H1 (cell line): ENCODE results near the gene INTS15. TPM values are rescaled to one million over a fixed set of nuclear protein-coding genes. Genes with fewer than 3 reads are reported as not detected.
A peak's percentile ranks its signal among the peaks of the same experiment; 100 is the strongest.

Experiments used
- CTCF ChIA-PET: fragments of 300-600 bp; sonication (Branson Sonifier 250); formaldehyde crosslinking; loops from one replicate; lab custom pipeline; 2021; ENCODE audit not compliant: partially characterized antibody; lab: Charles Lee
- POLR2A ChIA-PET: fragments of 300-600 bp; sonication (Branson Sonifier 250); formaldehyde crosslinking; loops from one replicate; lab custom pipeline; 2021; ENCODE audit warnings: inconsistent platforms; ENCODE audit not compliant: partially characterized antibody; lab: Charles Lee
- DNase-seq, 2 experiments: peaks; one replicate each; pipeline versions ENCODE4 v3.0.0 to v3.0.0-alpha.2; 2010 to 2022; ENCODE audit warnings: low spot score in 2 of 2, low read depth in 1 of 2, mixed read lengths in 1 of 2
- FAIRE-seq: peaks from 2 replicates; lab custom pipeline; 2011; peaks lifted over from hg19 to GRCh38; lab: Jason Lieb, UNC
- H2AFZ ChIP-seq: 2 replicates; pipeline ENCODE4 v1.8.1; 2012; ENCODE audit warnings: low read length, inconsistent platforms
- H2AK5ac ChIP-seq: 2 replicates; pipeline ENCODE4 v1.6.1; 2013; ENCODE audit warnings: low read depth, low read length
- H2BK120ac ChIP-seq: replicated peaks from 2 replicates; pipeline ENCODE3; 2013; ENCODE audit warnings: low read depth, low read length, inconsistent platforms
- H2BK12ac ChIP-seq: 2 replicates; pipeline ENCODE4 v1.6.1; 2013; ENCODE audit warnings: low read depth, low read length
- H2BK15ac ChIP-seq: 2 replicates; pipeline ENCODE4 v1.6.1; 2013; ENCODE audit warnings: low read length
- H2BK20ac ChIP-seq: 2 replicates; pipeline ENCODE4 v1.6.1; 2013; ENCODE audit warnings: low read length
- H2BK5ac ChIP-seq: 2 replicates; pipeline ENCODE4 v1.6.1; 2013; ENCODE audit warnings: low read depth, low read length
- H3K14ac ChIP-seq: 2 replicates; pipeline ENCODE4 v1.6.1; 2013; ENCODE audit warnings: inconsistent platforms; ENCODE audit not compliant: insufficient read length
- H3K18ac ChIP-seq: 2 replicates; pipeline ENCODE4 v1.6.1; 2013; ENCODE audit warnings: low read length; ENCODE audit errors: extremely low read depth
- H3K23ac ChIP-seq: 2 replicates; pipeline ENCODE4 v1.6.1; 2013; ENCODE audit warnings: inconsistent platforms; ENCODE audit not compliant: insufficient read length
- H3K23me2 ChIP-seq: 2 replicates; pipeline ENCODE4 v1.6.1; 2013; ENCODE audit warnings: low read depth, low read length
- H3K27ac ChIP-seq: 2 replicates; pipeline ENCODE4 v1.6.1; 2011; ENCODE audit warnings: low read depth, low read length, inconsistent platforms
- H3K27me3 ChIP-seq, 4 experiments: replicated peaks in 1 of 4; 1 replicate in 1 of 4; 2 replicates in 3 of 4; pipeline versions ENCODE4 v1.6.1 to v1.8.1; 2011 to 2013; ENCODE audit warnings: low read length in 3 of 4, mild to moderate bottlenecking in 3 of 4, inconsistent platforms in 2 of 4, mixed read lengths in 2 of 4, moderate library complexity in 1 of 4; ENCODE audit not compliant: control insufficient read depth in 3 of 4, insufficient read depth in 3 of 4; ENCODE audit errors: extremely low read depth in 1 of 4
- H3K36me3 ChIP-seq, 4 experiments: 2 replicates each; pipeline versions ENCODE4 v1.6.1 to v1.8.1; 2011 to 2013; ENCODE audit warnings: mild to moderate bottlenecking in 4 of 4, low read length in 3 of 4, moderate library complexity in 2 of 4, control low read depth in 1 of 4, inconsistent platforms in 1 of 4; ENCODE audit not compliant: insufficient read depth in 4 of 4, control insufficient read depth in 2 of 4
- H3K4ac ChIP-seq: replicated peaks from 2 replicates; pipeline ENCODE3; 2013; ENCODE audit warnings: low read length, low read depth, mixed read lengths, inconsistent platforms; ENCODE audit not compliant: insufficient read length
- H3K4me1 ChIP-seq, 4 experiments: replicated peaks in 1 of 4; 1 replicate in 1 of 4; 2 replicates in 3 of 4; pipeline versions ENCODE4 v1.6.1 to v1.8.1; 2011 to 2013; ENCODE audit warnings: low read length in 3 of 4, inconsistent platforms in 2 of 4, mixed read lengths in 1 of 4; ENCODE audit not compliant: insufficient read depth in 4 of 4, control insufficient read depth in 3 of 4
- H3K4me2 ChIP-seq, 2 experiments: 2 replicates each; pipeline versions ENCODE4 v1.6.1 to v1.8.1; 2011 to 2013; ENCODE audit warnings: low read depth in 2 of 2, low read length in 2 of 2, control low read depth in 1 of 2, inconsistent platforms in 1 of 2, mild to moderate bottlenecking in 1 of 2; ENCODE audit not compliant: insufficient read depth in 1 of 2
- H3K4me3 ChIP-seq, 4 experiments: fragments of 200-600, 300-600 bp in 1 of 4; sonication (generic), shearing (Covaris generic), sonication (Bioruptor Twin) in 1 of 4; 2 replicates each; pipeline versions ENCODE4 v1.5.1 to v1.8.1; 2011 to 2016; ENCODE audit warnings: low read length in 4 of 4, low read depth in 3 of 4, control low read depth in 2 of 4, inconsistent platforms in 2 of 4, mild to moderate bottlenecking in 2 of 4, mixed read lengths in 1 of 4, moderate library complexity in 1 of 4; ENCODE audit not compliant: insufficient read depth in 2 of 4; ENCODE audit errors: extremely low read depth in 1 of 4
- H3K56ac ChIP-seq: replicated peaks from 2 replicates; pipeline ENCODE3; 2013; ENCODE audit warnings: low read depth, mild to moderate bottlenecking, mixed read lengths, low read length, inconsistent platforms; ENCODE audit not compliant: insufficient read length
- H3K79me1 ChIP-seq: 2 replicates; pipeline ENCODE4 v1.6.1; 2013; ENCODE audit warnings: low read depth, low read length, control low read depth
- H3K79me2 ChIP-seq, 2 experiments: 2 replicates each; pipeline versions ENCODE4 v1.6.1 to v1.8.1; 2012 to 2013; ENCODE audit warnings: low read length in 2 of 2, mild to moderate bottlenecking in 2 of 2, inconsistent platforms in 1 of 2; ENCODE audit not compliant: insufficient read depth in 2 of 2, control insufficient read depth in 1 of 2
- H3K9ac ChIP-seq, 4 experiments: replicated peaks in 1 of 4; 1 replicate in 1 of 4; 2 replicates in 3 of 4; pipeline versions ENCODE4 v1.6.1 to v1.8.1; 2011 to 2013; ENCODE audit warnings: low read depth in 3 of 4, low read length in 3 of 4, control low read depth in 2 of 4, mild to moderate bottlenecking in 2 of 4, moderate library complexity in 2 of 4, inconsistent platforms in 1 of 4; ENCODE audit errors: extremely low read depth in 1 of 4
- H3K9me3 ChIP-seq, 2 experiments: 2 replicates each; pipeline versions ENCODE4 v1.6.1 to v1.8.1; 2012 to 2013; ENCODE audit warnings: mild to moderate bottlenecking in 2 of 2, moderate library complexity in 2 of 2, control low read depth in 1 of 2, inconsistent platforms in 1 of 2, low read depth in 1 of 2, low read length in 1 of 2, mixed read lengths in 1 of 2; ENCODE audit not compliant: insufficient read depth in 2 of 2
- H4K20me1 ChIP-seq, 2 experiments: replicated peaks in 1 of 2; 2 replicates each; pipeline versions ENCODE3 to v1.8.1; 2011 to 2013; ENCODE audit warnings: inconsistent platforms in 2 of 2, low read length in 2 of 2, mild to moderate bottlenecking in 1 of 2; ENCODE audit not compliant: insufficient read depth in 2 of 2, control insufficient read depth in 1 of 2
- H4K5ac ChIP-seq: 2 replicates; pipeline ENCODE4 v1.6.1; 2013; ENCODE audit warnings: low read length, low read depth, mixed read lengths, inconsistent platforms; ENCODE audit not compliant: insufficient read length
- H4K8ac ChIP-seq: 2 replicates; pipeline ENCODE4 v1.8.0; 2013; ENCODE audit warnings: mild to moderate bottlenecking, moderate library complexity, low read length, inconsistent platforms; ENCODE audit not compliant: insufficient read depth; ENCODE audit errors: extremely low read depth
- H4K91ac ChIP-seq: replicated peaks from 2 replicates; pipeline ENCODE3; 2013; ENCODE audit warnings: low read length, mixed read lengths, inconsistent platforms; ENCODE audit not compliant: insufficient read length
- CHD2 ChIP-seq: IDR thresholded peaks from 2 replicates; pipeline ENCODE4 v1.6.1; 2012; ENCODE audit warnings: low read length, improper control_type of control experiment
- CREB1 ChIP-seq: IDR thresholded peaks from 2 replicates; pipeline ENCODE4 v1.6.1; 2012; ENCODE audit warnings: inconsistent platforms
- GABPA ChIP-seq: IDR thresholded peaks from 2 replicates; pipeline ENCODE4 v1.6.1; 2011; ENCODE audit warnings: mild to moderate bottlenecking, low read length, moderate library complexity, borderline replicate concordance; ENCODE audit not compliant: insufficient read depth
- GTF2F1 ChIP-seq: IDR thresholded peaks from 2 replicates; pipeline ENCODE4 v1.6.1; 2012; ENCODE audit warnings: low read depth, low read length, improper control_type of control experiment, borderline replicate concordance
- KDM1A ChIP-seq: fragments of 200-600, 300-600 bp; sonication (generic); IDR thresholded peaks from 2 replicates; pipeline ENCODE4 v1.7.1; 2016; ENCODE audit warnings: mild to moderate bottlenecking, low read length, borderline replicate concordance
- KDM4A ChIP-seq: IDR thresholded peaks from one replicate; pipeline ENCODE4 v1.7.1; 2012; ENCODE audit warnings: low read depth, mild to moderate bottlenecking, moderate library complexity, low read length, inconsistent platforms; ENCODE audit not compliant: severe bottlenecking
- POLR2A ChIP-seq, 2 experiments: IDR thresholded peaks; 1 replicate in 1 of 2; 2 replicates in 1 of 2; pipeline ENCODE4 v1.6.1; 2011; ENCODE audit warnings: low read depth in 2 of 2, low read length in 2 of 2, mild to moderate bottlenecking in 2 of 2; ENCODE audit errors: control extremely low read depth in 1 of 2
- POLR2AphosphoS5 ChIP-seq: IDR thresholded peaks from 2 replicates; pipeline ENCODE4 v1.6.1; 2011; ENCODE audit warnings: low read depth, low read length
- RAD21 ChIP-seq, 2 experiments: IDR thresholded peaks in 1 of 2; conservative IDR thresholded peaks in 1 of 2; 2 replicates each; pipeline ENCODE4 v1.6.1; 2011; ENCODE audit warnings: low read depth in 2 of 2, low read length in 2 of 2, improper control_type of control experiment in 1 of 2, inconsistent platforms in 1 of 2, mild to moderate bottlenecking in 1 of 2, moderate library complexity in 1 of 2
- SP1 ChIP-seq: IDR thresholded peaks from 2 replicates; pipeline ENCODE4 v1.6.1; 2011; ENCODE audit warnings: low read depth, low read length
- TAF1 ChIP-seq: IDR thresholded peaks from 2 replicates; pipeline ENCODE4 v1.6.1; 2011; ENCODE audit warnings: mild to moderate bottlenecking, low read depth, low read length
- TBP ChIP-seq: IDR thresholded peaks from 2 replicates; pipeline ENCODE4 v1.6.1; 2011; ENCODE audit warnings: low read depth, low read length, improper control_type of control experiment
- WGBS, 2 experiments: shearing (Covaris generic) in 1 of 2; methylation state at CpG; one replicate each; pipeline versions ENCODE4 v1.1.6 to v1.1.7; 2013 to 2015; ENCODE audit warnings: low lambda C conversion rate in 2 of 2, mixed read lengths in 2 of 2, inconsistent platforms in 1 of 2, low coverage in 1 of 2, missing lambda C conversion rate in 1 of 2; ENCODE audit not compliant: insufficient replicate concordance in 2 of 2, insufficient coverage in 1 of 2, insufficient read length in 1 of 2; ENCODE audit errors: extremely low coverage in 1 of 2, missing lambda C conversion rate in 1 of 2; 5-methylcytosine and 5-hydroxymethylcytosine counted together
- polyA plus RNA-seq, 7 experiments: library from polyadenylated mRNA; depleted of rRNA in 3 of 7; stranded (reverse) in 5 of 7; unstranded in 2 of 7; fragments of >200 nt in 5 of 7; fragments of 200-250 nt in 2 of 7; gene quantifications; 1 replicate in 5 of 7; 2 replicates in 1 of 7; 4 replicates in 1 of 7; pipeline versions ENCODE4 v1.2.1 to v1.2.3, GENCODE V29; 2011 to 2013; ENCODE audit warnings: missing spikeins in 2 of 7, mixed read lengths in 2 of 7
- total RNA-seq: library from RNA; stranded (reverse); fragmentation: NEBNext Ultra II Directional; extraction: Animal tissue kit (Norgen Biotek cat#: 25700); gene quantifications from 2 replicates; pipeline ENCODE4 v1.2.1, GENCODE V29; 2021

The INTS15 gene
- total and polyA plus RNA-seq, 2 of the 8 experiments (the other 6 are each of a cell fraction or from before 2014, with no cell fraction given), result 23.0 to 25.7 TPM

DNA sequence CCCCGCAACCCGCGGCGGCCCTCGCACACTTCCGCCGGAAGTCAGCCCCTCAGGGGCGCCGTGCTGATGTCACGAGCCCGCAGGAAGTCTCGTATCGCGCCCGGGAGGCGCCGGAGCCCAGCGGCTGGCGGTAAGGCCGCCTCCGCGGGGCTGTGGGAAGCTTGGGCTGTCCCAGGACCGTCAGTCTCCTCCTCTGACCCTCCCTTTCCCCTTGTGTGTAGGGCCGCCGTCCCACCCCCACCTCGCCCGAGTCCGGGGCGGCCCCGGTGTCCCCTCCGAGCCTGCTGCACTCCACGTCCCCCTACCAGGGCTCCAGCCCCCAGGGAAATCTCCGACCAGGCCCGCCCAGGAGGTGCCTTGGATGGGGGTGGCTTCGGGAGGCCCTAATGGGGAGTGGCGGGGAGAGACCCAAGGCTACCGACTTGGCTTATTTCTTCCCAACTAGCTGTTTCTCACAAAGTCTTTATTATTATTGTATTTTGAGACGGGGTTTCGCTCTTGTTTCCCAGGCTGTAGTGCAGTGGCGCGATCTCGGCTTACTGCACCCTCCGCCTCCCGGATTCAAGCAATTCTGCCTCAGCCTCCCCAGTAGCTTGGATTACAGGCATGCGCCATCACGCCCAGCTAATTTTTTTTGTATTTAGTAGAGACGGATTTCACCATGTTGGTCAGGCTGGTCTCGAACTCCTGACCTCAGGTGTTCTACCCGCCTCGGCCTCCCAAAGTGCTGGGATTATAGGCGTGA, 12.3 kb upstream of the INTS15 start, which contains the start of gene ZDHHC4:
ZDHHC4 (plus strand) TSS at position 86 of the 745 bp plus-strand sequence. CDS start 3,108 bp downstream, outside the sequence.
- no peaks in the 10 kb centered on the region for H3K79me2 ChIP-seq
- peaks cover 8 to 24% (median 15%) of the 10 kb centered on the region in 4 experiments; a peak in 6 of 8 replicates for H3K36me3 ChIP-seq
- peak within 1 kb of the TSS; percentile 59 to 79 (median 72) for H3K4me3 ChIP-seq
- peak within 1 kb of the TSS; percentile 85; the same call in 1 of the 2 replicates for H3K27ac ChIP-seq
- no peaks in the 10 kb centered on the region for H3K27me3 ChIP-seq
- H2BK12ac ChIP-seq, result peak within 1 kb of the TSS; percentile 31; the same call in 1 of the 2 replicates
- CTCF ChIA-PET, result interaction anchor here (0.8 to 1.4 kb wide), 7 partner anchors 9 to 61 kb away, joined by 3 to 6 read pairs (median 3); no protein-coding TSS in a partner anchor
- no peak within 1 kb of the TSS for H3K14ac ChIP-seq
- no peaks in the 10 kb centered on the region for H4K20me1 ChIP-seq
- H3K4ac ChIP-seq, result peak within 1 kb of the TSS; percentile 82
- WGBS, 2 experiments, result 22% methylated on average over 47 of the region's 51 CpGs; no CpG with 5 or more reads in 1 of the 2 experiments
- no peak within 1 kb of the TSS for H2AFZ ChIP-seq
- no peaks in the 10 kb centered on the region for H3K4me1 ChIP-seq
- peak within 1 kb of the TSS; percentile 48; the same call in 1 of the 2 replicates for H3K18ac ChIP-seq
- FAIRE-seq (no peak), DNase-seq (peak; percentile 58 to 82)
- H2BK15ac ChIP-seq, result no peak within 1 kb of the TSS
- H2BK120ac ChIP-seq, result no peak within 1 kb of the TSS
- H3K79me1 ChIP-seq, result no peaks in the 10 kb centered on the region
- H2BK20ac ChIP-seq, result no peak within 1 kb of the TSS
- peak within 1 kb of the TSS; percentile 72 for H4K5ac ChIP-seq
- peak within 1 kb of the TSS; percentile 58 to 71 for H3K4me2 ChIP-seq
- peak within 1 kb of the TSS; percentile 65 to 85 (median 84) for H3K9ac ChIP-seq
- H2BK5ac ChIP-seq, result no peak within 1 kb of the TSS
- H2AK5ac ChIP-seq, result 0 out of 2 replicates have a peak within 1 kb of the TSS, but pooled peaks have one; percentile 9
- POLR2A ChIA-PET, result interaction anchor here (0.7 to 3.5 kb wide), 4 partner anchors 10 to 66 kb away, joined by 3 to 25 read pairs (median 4); partner anchors contain the start of gene INTS15
- no peaks in the 10 kb centered on the region for H3K9me3 ChIP-seq
- H3K56ac ChIP-seq, result no peak within 1 kb of the TSS
- no peak within 1 kb of the TSS for H3K23ac ChIP-seq
- no peaks in the 10 kb centered on the region; the same call in 1 of the 2 replicates for H3K23me2 ChIP-seq
- H4K8ac ChIP-seq, result peak within 1 kb of the TSS; percentile 97; the same call in 1 of the 2 replicates
- H4K91ac ChIP-seq, result peak within 1 kb of the TSS; percentile 59
- TF ChIP-seq KDM1A (no peak), SP1 (no peak), CHD2 (peak; percentile 55; the same call in 1 of the 2 replicates), POLR2AphosphoS5 (peak; percentile 77), GTF2F1 (no peak), CREB1 (peak; percentile 90), GABPA (peak; percentile 97), TBP (peak; percentile 49; the same call in 1 of the 2 replicates), KDM4A (peak; percentile 30), TAF1 (peak; percentile 60; the same call in 1 of the 2 replicates), RAD21 (IDR thresholded peaks at IDR 0.05 in 1 of 2, conservative IDR thresholded peaks at IDR 0.05 in 1 of 2; ENCODE audit: low read depth in 2 of 2, low read length in 2 of 2) (no peak), POLR2A (IDR thresholded peaks at IDR 0.05; ENCODE audit: control extremely low read depth in 1 of 2, low read depth in 2 of 2, low read length in 2 of 2) (peak; percentile 79 to 95)
